H1 (cell line): ENCODE results near the gene TXNL4A. TPM values are rescaled to one million over a fixed set of nuclear protein-coding genes. Genes with fewer than 3 reads are reported as not detected.
"Not testable (repeated sequence)": the region's sequence is repeated elsewhere in the genome, so short reads cannot be mapped to it uniquely, and the experiment has no call there.

ENCODE experiments used
- CTCF ChIA-PET: fragments of 300-600 bp; sonication (Branson Sonifier 250); formaldehyde crosslinking; loops from one replicate; lab custom pipeline; 2021; ENCODE audit not compliant: partially characterized antibody; lab: Charles Lee
- POLR2A ChIA-PET: fragments of 300-600 bp; sonication (Branson Sonifier 250); formaldehyde crosslinking; loops from one replicate; lab custom pipeline; 2021; ENCODE audit warnings: inconsistent platforms; ENCODE audit not compliant: partially characterized antibody; lab: Charles Lee
- DNase-seq, 2 experiments: peaks; one replicate each; pipeline versions ENCODE4 v3.0.0 to v3.0.0-alpha.2; 2010 to 2022; ENCODE audit warnings: low spot score in 2 of 2, low read depth in 1 of 2, mixed read lengths in 1 of 2
- FAIRE-seq: peaks from 2 replicates; lab custom pipeline; 2011; peaks lifted over from hg19 to GRCh38; lab: Jason Lieb, UNC
- H2AFZ ChIP-seq: 2 replicates; pipeline ENCODE4 v1.8.1; 2012; ENCODE audit warnings: low read length, inconsistent platforms
- H2AK5ac ChIP-seq: 2 replicates; pipeline ENCODE4 v1.6.1; 2013; ENCODE audit warnings: low read depth, low read length
- H2BK120ac ChIP-seq: replicated peaks from 2 replicates; pipeline ENCODE3; 2013; ENCODE audit warnings: low read depth, low read length, inconsistent platforms
- H2BK12ac ChIP-seq: 2 replicates; pipeline ENCODE4 v1.6.1; 2013; ENCODE audit warnings: low read depth, low read length
- H2BK15ac ChIP-seq: 2 replicates; pipeline ENCODE4 v1.6.1; 2013; ENCODE audit warnings: low read length
- H2BK20ac ChIP-seq: 2 replicates; pipeline ENCODE4 v1.6.1; 2013; ENCODE audit warnings: low read length
- H2BK5ac ChIP-seq: 2 replicates; pipeline ENCODE4 v1.6.1; 2013; ENCODE audit warnings: low read depth, low read length
- H3K14ac ChIP-seq: 2 replicates; pipeline ENCODE4 v1.6.1; 2013; ENCODE audit warnings: inconsistent platforms; ENCODE audit not compliant: insufficient read length
- H3K18ac ChIP-seq: 2 replicates; pipeline ENCODE4 v1.6.1; 2013; ENCODE audit warnings: low read length; ENCODE audit errors: extremely low read depth
- H3K23ac ChIP-seq: 2 replicates; pipeline ENCODE4 v1.6.1; 2013; ENCODE audit warnings: inconsistent platforms; ENCODE audit not compliant: insufficient read length
- H3K23me2 ChIP-seq: 2 replicates; pipeline ENCODE4 v1.6.1; 2013; ENCODE audit warnings: low read depth, low read length
- H3K27ac ChIP-seq: 2 replicates; pipeline ENCODE4 v1.6.1; 2011; ENCODE audit warnings: low read depth, low read length, inconsistent platforms
- H3K27me3 ChIP-seq, 4 experiments: replicated peaks in 1 of 4; 1 replicate in 1 of 4; 2 replicates in 3 of 4; pipeline versions ENCODE4 v1.6.1 to v1.8.1; 2011 to 2013; ENCODE audit warnings: low read length in 3 of 4, mild to moderate bottlenecking in 3 of 4, inconsistent platforms in 2 of 4, mixed read lengths in 2 of 4, moderate library complexity in 1 of 4; ENCODE audit not compliant: control insufficient read depth in 3 of 4, insufficient read depth in 3 of 4; ENCODE audit errors: extremely low read depth in 1 of 4
- H3K36me3 ChIP-seq, 4 experiments: 2 replicates each; pipeline versions ENCODE4 v1.6.1 to v1.8.1; 2011 to 2013; ENCODE audit warnings: mild to moderate bottlenecking in 4 of 4, low read length in 3 of 4, moderate library complexity in 2 of 4, control low read depth in 1 of 4, inconsistent platforms in 1 of 4; ENCODE audit not compliant: insufficient read depth in 4 of 4, control insufficient read depth in 2 of 4
- H3K4ac ChIP-seq: replicated peaks from 2 replicates; pipeline ENCODE3; 2013; ENCODE audit warnings: low read length, low read depth, mixed read lengths, inconsistent platforms; ENCODE audit not compliant: insufficient read length
- H3K4me1 ChIP-seq, 4 experiments: replicated peaks in 1 of 4; 1 replicate in 1 of 4; 2 replicates in 3 of 4; pipeline versions ENCODE4 v1.6.1 to v1.8.1; 2011 to 2013; ENCODE audit warnings: low read length in 3 of 4, inconsistent platforms in 2 of 4, mixed read lengths in 1 of 4; ENCODE audit not compliant: insufficient read depth in 4 of 4, control insufficient read depth in 3 of 4
- H3K4me2 ChIP-seq, 2 experiments: 2 replicates each; pipeline versions ENCODE4 v1.6.1 to v1.8.1; 2011 to 2013; ENCODE audit warnings: low read depth in 2 of 2, low read length in 2 of 2, control low read depth in 1 of 2, inconsistent platforms in 1 of 2, mild to moderate bottlenecking in 1 of 2; ENCODE audit not compliant: insufficient read depth in 1 of 2
- H3K4me3 ChIP-seq, 4 experiments: fragments of 200-600, 300-600 bp in 1 of 4; sonication (generic), shearing (Covaris generic), sonication (Bioruptor Twin) in 1 of 4; 2 replicates each; pipeline versions ENCODE4 v1.5.1 to v1.8.1; 2011 to 2016; ENCODE audit warnings: low read length in 4 of 4, low read depth in 3 of 4, control low read depth in 2 of 4, inconsistent platforms in 2 of 4, mild to moderate bottlenecking in 2 of 4, mixed read lengths in 1 of 4, moderate library complexity in 1 of 4; ENCODE audit not compliant: insufficient read depth in 2 of 4; ENCODE audit errors: extremely low read depth in 1 of 4
- H3K56ac ChIP-seq: replicated peaks from 2 replicates; pipeline ENCODE3; 2013; ENCODE audit warnings: low read depth, mild to moderate bottlenecking, mixed read lengths, low read length, inconsistent platforms; ENCODE audit not compliant: insufficient read length
- H3K79me1 ChIP-seq: 2 replicates; pipeline ENCODE4 v1.6.1; 2013; ENCODE audit warnings: low read depth, low read length, control low read depth
- H3K79me2 ChIP-seq, 2 experiments: 2 replicates each; pipeline versions ENCODE4 v1.6.1 to v1.8.1; 2012 to 2013; ENCODE audit warnings: low read length in 2 of 2, mild to moderate bottlenecking in 2 of 2, inconsistent platforms in 1 of 2; ENCODE audit not compliant: insufficient read depth in 2 of 2, control insufficient read depth in 1 of 2
- H3K9ac ChIP-seq, 4 experiments: replicated peaks in 1 of 4; 1 replicate in 1 of 4; 2 replicates in 3 of 4; pipeline versions ENCODE4 v1.6.1 to v1.8.1; 2011 to 2013; ENCODE audit warnings: low read depth in 3 of 4, low read length in 3 of 4, control low read depth in 2 of 4, mild to moderate bottlenecking in 2 of 4, moderate library complexity in 2 of 4, inconsistent platforms in 1 of 4; ENCODE audit errors: extremely low read depth in 1 of 4
- H3K9me3 ChIP-seq, 2 experiments: 2 replicates each; pipeline versions ENCODE4 v1.6.1 to v1.8.1; 2012 to 2013; ENCODE audit warnings: mild to moderate bottlenecking in 2 of 2, moderate library complexity in 2 of 2, control low read depth in 1 of 2, inconsistent platforms in 1 of 2, low read depth in 1 of 2, low read length in 1 of 2, mixed read lengths in 1 of 2; ENCODE audit not compliant: insufficient read depth in 2 of 2
- H4K20me1 ChIP-seq, 2 experiments: replicated peaks in 1 of 2; 2 replicates each; pipeline versions ENCODE3 to v1.8.1; 2011 to 2013; ENCODE audit warnings: inconsistent platforms in 2 of 2, low read length in 2 of 2, mild to moderate bottlenecking in 1 of 2; ENCODE audit not compliant: insufficient read depth in 2 of 2, control insufficient read depth in 1 of 2
- H4K5ac ChIP-seq: 2 replicates; pipeline ENCODE4 v1.6.1; 2013; ENCODE audit warnings: low read length, low read depth, mixed read lengths, inconsistent platforms; ENCODE audit not compliant: insufficient read length
- H4K8ac ChIP-seq: 2 replicates; pipeline ENCODE4 v1.8.0; 2013; ENCODE audit warnings: mild to moderate bottlenecking, moderate library complexity, low read length, inconsistent platforms; ENCODE audit not compliant: insufficient read depth; ENCODE audit errors: extremely low read depth
- H4K91ac ChIP-seq: replicated peaks from 2 replicates; pipeline ENCODE3; 2013; ENCODE audit warnings: low read length, mixed read lengths, inconsistent platforms; ENCODE audit not compliant: insufficient read length
- NANOG ChIP-seq: IDR thresholded peaks from 2 replicates; pipeline ENCODE4 v1.6.1; 2011; ENCODE audit warnings: low read length, low read depth, mild to moderate bottlenecking, inconsistent platforms; ENCODE audit not compliant: insufficient read depth, poor library complexity, severe bottlenecking
- RAD21 ChIP-seq, 2 experiments: IDR thresholded peaks in 1 of 2; conservative IDR thresholded peaks in 1 of 2; 2 replicates each; pipeline ENCODE4 v1.6.1; 2011; ENCODE audit warnings: low read depth in 2 of 2, low read length in 2 of 2, improper control_type of control experiment in 1 of 2, inconsistent platforms in 1 of 2, mild to moderate bottlenecking in 1 of 2, moderate library complexity in 1 of 2
- SIN3A ChIP-seq, 2 experiments: IDR thresholded peaks in 1 of 2; conservative IDR thresholded peaks in 1 of 2; 2 replicates each; pipeline ENCODE4 v1.6.1; 2011 to 2012; ENCODE audit warnings: low read length in 2 of 2, improper control_type of control experiment in 1 of 2, low read depth in 1 of 2, mild to moderate bottlenecking in 1 of 2
- SP1 ChIP-seq: IDR thresholded peaks from 2 replicates; pipeline ENCODE4 v1.6.1; 2011; ENCODE audit warnings: low read depth, low read length
- WGBS, 2 experiments: shearing (Covaris generic) in 1 of 2; methylation state at CpG; one replicate each; pipeline versions ENCODE4 v1.1.6 to v1.1.7; 2013 to 2015; ENCODE audit warnings: low lambda C conversion rate in 2 of 2, mixed read lengths in 2 of 2, inconsistent platforms in 1 of 2, low coverage in 1 of 2, missing lambda C conversion rate in 1 of 2; ENCODE audit not compliant: insufficient replicate concordance in 2 of 2, insufficient coverage in 1 of 2, insufficient read length in 1 of 2; ENCODE audit errors: extremely low coverage in 1 of 2, missing lambda C conversion rate in 1 of 2; 5-methylcytosine and 5-hydroxymethylcytosine counted together
- polyA plus RNA-seq, 7 experiments: library from polyadenylated mRNA; depleted of rRNA in 3 of 7; stranded (reverse) in 5 of 7; unstranded in 2 of 7; fragments of >200 nt in 5 of 7; fragments of 200-250 nt in 2 of 7; gene quantifications; 1 replicate in 5 of 7; 2 replicates in 1 of 7; 4 replicates in 1 of 7; pipeline versions ENCODE4 v1.2.1 to v1.2.3, GENCODE V29; 2011 to 2013; ENCODE audit warnings: missing spikeins in 2 of 7, mixed read lengths in 2 of 7
- total RNA-seq: library from RNA; stranded (reverse); fragmentation: NEBNext Ultra II Directional; extraction: Animal tissue kit (Norgen Biotek cat#: 25700); gene quantifications from 2 replicates; pipeline ENCODE4 v1.2.1, GENCODE V29; 2021
- TF ChIP-seq, protein P1 (sequence below): IDR thresholded peaks from 2 replicates; pipeline ENCODE4 v1.6.1; 2012; ENCODE audit warnings: inconsistent platforms

TXNL4A gene
- total and polyA plus RNA-seq, 2 of the 8 experiments (the other 6 are each of a cell fraction or from before 2014, with no cell fraction given), result 169 to 181 TPM

DNA sequence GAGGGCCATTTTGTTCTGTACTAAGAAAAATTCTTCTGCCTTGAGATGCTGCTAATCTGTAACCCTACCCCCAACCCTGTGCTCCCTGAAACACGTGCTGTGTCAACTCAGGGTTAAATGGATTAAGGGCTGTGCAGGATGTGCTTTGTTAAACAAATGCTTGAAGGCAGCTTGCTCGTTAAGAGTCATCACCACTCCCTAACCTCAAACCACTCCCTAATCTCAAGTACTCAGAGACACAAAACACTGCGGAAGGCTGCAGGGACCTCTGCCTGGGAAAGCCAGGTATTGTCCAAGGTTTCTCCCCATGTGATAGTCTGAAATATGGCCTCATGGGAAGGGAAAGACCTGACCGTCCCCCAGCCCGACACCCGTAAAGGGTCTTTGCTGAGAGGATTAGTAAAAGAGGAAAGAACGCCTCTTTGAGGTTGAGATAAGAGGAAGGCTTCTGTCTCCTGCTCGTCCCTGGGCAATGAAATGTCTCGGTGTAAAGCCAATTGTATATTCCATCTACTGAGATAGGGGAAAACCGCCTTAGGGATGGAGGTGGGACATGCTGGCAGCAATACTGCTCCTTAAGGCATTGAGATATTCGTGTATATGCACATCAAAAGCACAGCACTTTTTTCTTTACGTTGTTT, 28.1 kb downstream of the TXNL4A start:
- peak; percentile 11 to 33; a peak in 3 of 4 replicates for TF ChIP-seq RAD21 (IDR thresholded peaks at IDR 0.05 in 1 of 2, conservative IDR thresholded peaks at IDR 0.05 in 1 of 2; ENCODE audit: low read depth in 2 of 2, low read length in 2 of 2)
- peak; percentile 45; the same call in 1 of the 2 replicates for TF ChIP-seq SP1
- TF ChIP-seq, protein P1, sequence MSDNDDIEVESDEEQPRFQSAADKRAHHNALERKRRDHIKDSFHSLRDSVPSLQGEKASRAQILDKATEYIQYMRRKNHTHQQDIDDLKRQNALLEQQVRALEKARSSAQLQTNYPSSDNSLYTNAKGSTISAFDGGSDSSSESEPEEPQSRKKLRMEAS, result peak; percentile 75
- TF ChIP-seq NANOG, result peak; percentile 70
- TF ChIP-seq SIN3A (conservative IDR thresholded peaks at IDR 0.05 in 1 of 2, IDR thresholded peaks at IDR 0.05 in 1 of 2; ENCODE audit: low read depth in 1 of 2, low read length in 2 of 2), result peak in 1 of 2 experiments; percentile 27; a peak in 1 of 4 replicates
- Histone ChIP-seq H3K4me1 (peaks cover 1 to 21% (median 18%) of the 10 kb centered on the region in 4 experiments; a peak in 6 of 7 replicates), H4K20me1 (peaks cover 2 to 10% of the 10 kb centered on the region in 2 experiments), H3K4me2 (peak overlapping the region; percentile 47 to 48), H3K27me3 (peaks cover 3 to 53% (median 48%) of the 10 kb centered on the region in 4 experiments), H3K4me3 (peak overlapping the region in 2 of 4 experiments; percentile 17 to 32; a peak in 2 of 8 replicates)
- H3K79me2 ChIP-seq, H3K79me1 ChIP-seq, H2BK12ac ChIP-seq, H2AK5ac ChIP-seq, H4K91ac ChIP-seq, H3K18ac ChIP-seq, H3K56ac ChIP-seq, H4K8ac ChIP-seq, H3K36me3 ChIP-seq, H2AFZ ChIP-seq, H2BK15ac ChIP-seq, H3K23ac ChIP-seq, H2BK20ac ChIP-seq, H3K4ac ChIP-seq, H4K5ac ChIP-seq, H3K9me3 ChIP-seq, DNase-seq, H2BK5ac ChIP-seq, H3K9ac ChIP-seq, H3K27ac ChIP-seq, H3K23me2 ChIP-seq, H3K14ac ChIP-seq, H2BK120ac ChIP-seq: not testable (repeated sequence)
- ChIA-PET CTCF (interaction anchor here (0.6 to 3.0 kb wide), 3 partner anchors 8 to 579 kb away, joined by 3 to 17 read pairs (median 4); partner anchors contain the start of genes KCNG2 and SLC66A2), POLR2A (interaction anchor here (0.9 to 1.6 kb wide), 4 partner anchors 9 to 148 kb away, joined by 3 to 8 read pairs (median 3); partner anchors contain the start of gene SLC66A2)
- 16% methylated on average over 12 of the region's 12 CpGs; no CpG with 5 or more reads in 1 of the 2 experiments for WGBS, 2 experiments
- peak; percentile 79 for FAIRE-seq
